Esophagus mucosa (tissue), 1 donor: ENCODE measurements around the gene FGR. TPM values are rescaled to one million over a fixed set of nuclear protein-coding genes. Genes with fewer than 3 reads are reported as not detected.
"Not testable (repeated sequence)": the region's sequence is repeated elsewhere in the genome, so short reads cannot be mapped to it uniquely, and the experiment has no call there.

ENCODE experiments used
- ATAC-seq: fragments of 200-7000 bp; cut with Tn5 transposase; one replicate; pipeline ENCODE4 v1.9.1; 2020
- total RNA-seq: library from RNA; stranded (reverse); gene quantifications from one replicate; pipeline ENCODE4 v1.2.4, GENCODE V29; 2023
- donor health status: DM: yes; HTN: yes; CAD: no.

The FGR gene
- total RNA-seq, 1 donor from 2014 or later: 1.3 TPM

- ATAC-seq: peak; percentile 79
Measured at GRCh38 chr1:27659497-27660299, 24.7 kb upstream of the FGR start.

- peak; percentile 39 for ATAC-seq
Measured at GRCh38 chr1:27658951-27659496, 24.0 kb upstream of the FGR start.

DNA sequence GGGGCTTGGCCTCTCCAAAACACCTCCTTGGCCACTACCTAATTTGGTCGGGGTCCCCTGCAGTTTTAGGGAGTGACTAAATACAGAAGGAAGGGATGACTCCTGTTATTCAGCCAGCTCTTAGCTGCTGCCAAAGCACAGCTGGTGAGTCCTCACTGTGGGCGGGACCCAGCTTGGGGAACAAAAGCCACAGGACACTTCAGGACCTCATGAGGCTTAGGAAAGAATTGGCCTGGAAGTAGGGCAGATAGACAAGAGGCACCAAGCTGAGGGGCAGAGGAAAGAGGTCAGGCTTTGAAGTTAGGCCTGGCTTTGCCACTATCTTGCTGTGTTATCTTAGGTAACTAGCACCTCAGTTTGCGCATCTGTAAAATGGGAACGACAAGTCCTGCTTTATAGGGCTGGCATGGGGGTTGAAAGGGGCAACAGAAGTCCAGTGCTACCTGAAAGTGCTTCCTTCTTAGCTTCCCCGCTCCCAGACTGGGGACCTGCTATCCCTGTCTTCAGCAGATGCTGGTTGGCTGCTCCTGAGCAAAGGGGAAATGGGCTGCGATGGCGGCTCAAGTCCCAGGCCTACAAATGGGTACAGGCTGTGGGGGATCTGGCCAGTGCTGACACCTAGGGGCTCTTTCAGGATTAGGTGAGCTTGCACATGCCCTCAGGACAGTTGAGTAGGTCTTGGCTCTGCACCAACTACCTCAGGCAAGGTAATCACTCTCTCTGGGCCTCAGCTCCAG, 21.3 kb upstream of the FGR start:
- peak; percentile 46 for ATAC-seq

DNA sequence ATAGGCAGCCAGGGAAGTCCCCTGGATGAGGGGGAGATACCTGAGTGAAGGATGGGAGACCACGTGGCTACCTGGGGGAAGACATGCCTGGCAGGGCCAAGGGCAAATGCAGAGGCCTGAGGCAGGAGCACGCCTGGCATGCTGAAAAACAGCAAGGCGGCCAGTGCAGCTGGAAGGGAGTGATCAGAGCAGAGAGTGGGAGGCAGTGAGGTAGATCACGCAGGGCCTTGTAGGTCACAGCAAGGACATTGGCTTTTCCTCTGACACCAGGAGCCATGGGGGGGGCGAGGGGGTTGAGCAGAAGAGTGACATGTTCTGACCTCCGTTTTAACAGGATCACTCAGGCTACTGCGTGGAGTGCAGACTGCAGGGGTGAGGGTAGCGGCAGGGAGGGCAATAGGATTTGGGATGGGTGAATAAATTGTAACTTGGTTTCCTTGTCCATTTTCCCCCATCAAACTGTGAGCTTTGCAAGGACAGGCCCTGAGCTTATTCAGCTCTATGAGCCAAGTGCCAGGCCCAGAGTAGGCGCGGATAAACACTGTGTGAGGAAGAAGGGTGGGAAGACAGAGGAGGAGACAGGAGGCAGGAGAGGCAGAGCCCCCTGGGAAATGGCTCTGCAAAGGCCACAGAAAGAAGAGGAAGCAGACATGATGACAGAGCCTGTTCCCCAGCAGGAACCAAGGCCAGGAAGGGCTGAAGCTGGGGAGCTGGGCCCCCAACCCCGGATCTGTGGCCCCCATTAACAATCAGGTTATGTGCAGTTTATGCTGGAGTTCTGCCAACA, 20.4 kb upstream of the FGR start:
- ATAC-seq: no peak

DNA sequence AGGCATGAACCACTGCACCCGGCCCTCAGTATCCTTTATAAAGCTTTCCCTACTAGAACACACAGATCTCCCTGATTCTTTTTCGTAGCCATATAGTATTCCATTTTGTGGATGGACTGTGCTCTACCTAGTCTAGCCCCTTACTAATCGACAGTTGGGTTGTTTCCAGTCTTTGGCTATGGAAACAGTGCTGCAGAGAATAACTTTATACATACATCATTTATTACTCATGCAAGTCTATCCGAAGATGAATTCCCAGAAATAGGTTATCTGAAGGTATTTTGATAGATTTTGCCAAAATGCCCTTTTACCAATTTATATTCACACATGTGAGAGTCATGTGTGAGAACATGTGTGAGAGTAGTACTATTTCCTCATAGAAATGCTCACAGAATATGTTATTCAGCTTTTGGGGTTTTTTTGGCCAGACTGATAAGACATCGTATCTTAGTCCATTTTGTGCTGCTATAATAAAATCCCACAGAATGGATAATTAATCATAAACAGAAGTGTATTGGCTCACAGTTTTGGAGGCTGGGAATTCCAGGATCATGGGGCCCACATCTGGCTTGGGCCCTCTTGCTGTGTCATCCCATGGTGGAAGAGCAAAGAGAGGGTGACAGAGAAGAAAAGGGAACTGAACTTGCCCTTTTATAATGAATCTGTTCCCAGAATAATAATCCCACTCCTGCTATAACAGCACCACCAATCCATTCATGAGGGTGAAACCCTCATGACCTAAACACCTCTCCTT, 17.3 kb upstream of the FGR start:
- no peak for ATAC-seq

GRCh38 chr1:27650539-27651175, 15.7 kb upstream of the FGR start:
- no peak for ATAC-seq

DNA sequence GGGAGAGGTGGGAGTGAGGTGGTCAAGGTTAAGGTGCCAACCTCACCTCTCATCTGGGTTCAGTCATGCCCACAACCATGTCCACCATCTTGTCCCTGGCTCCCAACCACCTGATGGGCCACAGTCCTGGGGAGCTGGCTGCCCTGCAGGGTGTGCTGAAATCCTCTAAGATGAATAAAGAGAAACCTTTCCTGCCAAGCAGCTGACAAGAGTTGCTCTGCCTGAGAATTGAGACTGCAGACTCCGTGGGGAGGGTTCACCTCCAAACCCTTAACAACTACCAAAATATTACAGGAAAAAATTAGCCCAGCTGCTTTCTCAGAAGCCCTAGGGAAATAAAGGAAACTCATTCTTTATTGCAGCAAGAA, 15.2 kb upstream of the FGR start:
- no peak for ATAC-seq

GRCh38 chr1:27649306-27649635, 14.3 kb upstream of the FGR start:
- no peak for ATAC-seq

GRCh38 chr1:27648602-27649305, 13.8 kb upstream of the FGR start:
- ATAC-seq: no peak

DNA sequence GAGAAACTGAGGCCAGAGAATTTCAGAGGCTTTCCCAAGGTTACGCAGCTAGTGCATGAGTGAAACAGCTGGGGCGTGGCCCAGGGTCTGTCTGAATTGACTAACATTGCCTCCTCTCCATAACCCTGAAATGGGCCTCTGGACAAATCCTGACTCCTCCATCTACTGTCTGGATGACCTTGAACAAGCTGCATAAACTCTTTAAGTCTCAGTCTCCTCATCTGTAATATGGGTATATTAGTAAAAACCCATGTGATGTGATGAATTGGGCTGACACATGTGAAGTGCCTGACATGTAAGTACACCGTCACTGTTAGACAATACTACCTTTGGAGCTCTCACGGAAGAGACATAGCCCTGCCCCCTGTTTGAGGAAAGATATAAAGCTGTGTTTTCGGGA, 12.3 kb upstream of the FGR start:
- ATAC-seq: no peak

- ATAC-seq: peak; percentile 68
Measured at GRCh38 chr1:27646676-27647075, 11.7 kb upstream of the FGR start.

DNA sequence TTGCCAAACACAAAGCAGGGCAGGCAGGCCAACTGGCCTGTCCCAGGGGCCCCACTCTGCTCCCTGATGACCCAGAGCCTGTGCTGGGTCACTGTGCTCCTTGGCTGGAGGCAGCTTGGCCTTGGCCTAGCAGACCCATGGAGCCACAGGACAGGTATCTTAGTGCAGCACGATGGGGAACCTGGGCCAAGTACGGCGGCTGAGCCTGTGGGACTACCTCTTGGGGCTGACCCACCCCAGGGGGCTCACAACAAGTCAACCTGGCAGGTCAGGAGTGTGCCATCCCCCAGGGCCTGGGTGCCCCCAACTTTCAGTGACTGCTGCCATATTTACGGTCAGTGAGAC, 10.1 kb upstream of the FGR start:
- no peak for ATAC-seq

DNA sequence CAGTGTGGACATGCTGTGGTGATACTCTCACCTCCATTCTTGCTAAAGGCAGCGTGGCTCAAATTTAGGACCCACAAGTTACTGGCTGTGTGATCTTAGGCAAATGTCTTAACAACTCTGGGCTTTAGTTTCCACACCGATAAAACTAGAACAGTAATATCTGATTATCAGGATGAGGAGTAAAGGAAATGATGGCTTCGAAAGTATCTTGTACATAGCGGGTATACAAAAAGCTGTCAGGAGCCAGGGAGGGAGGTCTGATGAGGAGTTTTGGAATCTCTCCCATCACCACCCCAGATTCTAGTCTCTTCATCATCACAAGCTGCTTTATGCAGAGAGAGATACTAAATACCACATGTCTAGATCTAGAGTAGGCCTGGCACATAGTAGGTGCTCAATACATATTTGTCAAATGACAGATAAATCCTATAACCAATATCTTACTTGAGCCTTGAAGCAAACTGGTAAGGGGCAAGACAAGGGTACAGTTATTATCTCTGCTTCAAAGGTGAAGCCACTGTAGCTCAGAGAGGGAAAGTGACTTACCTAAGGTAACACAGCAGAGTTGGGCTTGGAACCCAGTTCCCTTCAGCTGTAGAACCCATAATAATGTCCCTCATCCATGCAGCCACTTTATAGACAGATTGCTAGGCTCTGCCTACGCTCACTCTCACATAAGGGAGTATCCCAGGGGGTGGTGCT, 9.5 kb upstream of the FGR start:
- no peak for ATAC-seq

DNA sequence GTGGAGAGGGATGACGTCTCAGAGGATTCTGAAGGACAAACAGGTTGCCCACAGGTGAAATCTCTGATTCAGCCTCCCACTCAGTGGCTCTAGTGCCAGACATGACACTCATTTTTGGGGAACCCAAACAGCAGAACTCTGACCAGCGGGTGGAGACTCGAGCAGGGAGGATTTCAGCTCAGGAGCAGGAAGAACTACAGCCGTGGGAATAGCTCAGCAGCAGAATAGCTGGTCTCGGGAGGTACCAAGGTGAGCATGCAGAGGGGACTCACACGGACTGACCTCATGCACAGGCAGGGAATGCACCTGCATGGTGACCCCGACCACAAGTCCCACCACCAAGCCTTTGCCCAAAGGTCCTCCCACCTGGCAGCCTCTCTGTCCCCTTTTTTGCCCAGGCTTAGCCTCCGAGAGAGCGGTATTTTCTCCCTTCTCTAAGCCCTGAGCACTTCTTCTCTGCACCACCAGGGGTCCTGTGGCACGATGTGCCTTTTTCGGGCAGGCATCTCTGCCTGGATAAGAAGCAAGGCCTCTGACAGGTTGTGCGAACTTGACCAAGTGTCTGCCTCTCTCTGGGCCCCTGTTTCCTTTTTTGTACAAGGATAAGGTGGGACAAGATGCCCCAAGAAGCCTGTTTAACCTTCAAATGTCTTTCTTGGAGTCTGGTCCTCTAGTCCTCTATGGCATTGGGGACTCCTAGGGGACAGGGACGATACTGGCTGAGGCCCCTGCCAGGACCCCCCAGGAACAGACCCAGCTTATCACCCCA, 8.8 kb upstream of the FGR start:
- ATAC-seq: peak; percentile 64

DNA sequence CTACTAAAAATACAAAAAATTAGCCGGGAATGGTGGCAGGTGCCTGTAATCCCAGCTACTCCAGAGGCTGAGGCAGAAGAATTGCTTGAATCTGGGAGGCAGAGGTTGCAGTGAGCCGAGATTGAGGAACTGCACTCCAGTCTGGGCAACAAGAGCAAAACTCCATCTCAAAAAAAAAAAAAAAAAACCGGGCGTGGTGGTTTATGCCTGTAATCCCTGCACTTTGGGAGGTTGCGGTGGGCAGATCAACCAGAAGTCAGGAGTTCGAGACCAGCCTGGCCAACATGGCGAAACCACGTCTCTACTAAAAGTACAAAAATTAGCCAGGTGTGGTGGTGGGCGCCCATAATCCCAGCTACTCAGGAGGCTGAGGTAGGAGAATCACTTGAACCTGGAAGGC, 5.5 kb upstream of the FGR start:
- not testable (repeated sequence) for ATAC-seq

- ATAC-seq: no peak
Measured at GRCh38 chr1:27638805-27639204, 3.8 kb upstream of the FGR start.

DNA sequence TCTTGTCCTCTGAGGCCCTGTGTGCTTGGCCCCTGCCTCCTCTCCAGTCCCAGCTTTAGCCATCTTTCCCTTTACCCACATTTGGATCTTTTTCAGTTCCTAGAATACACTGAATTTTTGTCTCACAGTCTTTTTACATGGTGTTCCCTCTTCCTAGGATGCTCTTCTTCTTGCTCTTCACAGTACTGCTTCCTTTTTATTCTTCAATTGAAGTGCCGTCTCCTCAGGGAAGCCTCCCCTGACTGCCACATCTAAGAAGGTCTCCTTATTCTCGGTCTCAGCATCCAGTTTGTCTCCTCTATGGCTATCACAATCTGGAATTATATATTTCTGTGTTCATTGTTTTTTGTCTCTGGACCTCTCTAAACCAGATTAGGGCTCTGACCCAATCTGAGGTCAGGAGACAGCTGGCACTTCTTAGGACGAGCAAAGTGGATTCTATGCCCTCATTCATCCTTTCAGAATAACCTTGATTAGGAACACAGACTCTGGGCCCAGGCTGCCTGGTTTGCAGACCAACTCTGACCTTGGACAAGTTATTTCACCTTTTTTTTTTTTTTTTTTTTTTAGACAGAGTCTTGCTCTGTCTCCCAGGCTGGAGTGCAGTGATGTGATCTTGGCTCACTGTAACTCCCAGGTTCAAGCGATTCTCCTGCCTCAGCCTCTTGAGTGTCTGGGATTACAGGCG, 3.2 kb upstream of the FGR start:
- ATAC-seq: no peak

DNA sequence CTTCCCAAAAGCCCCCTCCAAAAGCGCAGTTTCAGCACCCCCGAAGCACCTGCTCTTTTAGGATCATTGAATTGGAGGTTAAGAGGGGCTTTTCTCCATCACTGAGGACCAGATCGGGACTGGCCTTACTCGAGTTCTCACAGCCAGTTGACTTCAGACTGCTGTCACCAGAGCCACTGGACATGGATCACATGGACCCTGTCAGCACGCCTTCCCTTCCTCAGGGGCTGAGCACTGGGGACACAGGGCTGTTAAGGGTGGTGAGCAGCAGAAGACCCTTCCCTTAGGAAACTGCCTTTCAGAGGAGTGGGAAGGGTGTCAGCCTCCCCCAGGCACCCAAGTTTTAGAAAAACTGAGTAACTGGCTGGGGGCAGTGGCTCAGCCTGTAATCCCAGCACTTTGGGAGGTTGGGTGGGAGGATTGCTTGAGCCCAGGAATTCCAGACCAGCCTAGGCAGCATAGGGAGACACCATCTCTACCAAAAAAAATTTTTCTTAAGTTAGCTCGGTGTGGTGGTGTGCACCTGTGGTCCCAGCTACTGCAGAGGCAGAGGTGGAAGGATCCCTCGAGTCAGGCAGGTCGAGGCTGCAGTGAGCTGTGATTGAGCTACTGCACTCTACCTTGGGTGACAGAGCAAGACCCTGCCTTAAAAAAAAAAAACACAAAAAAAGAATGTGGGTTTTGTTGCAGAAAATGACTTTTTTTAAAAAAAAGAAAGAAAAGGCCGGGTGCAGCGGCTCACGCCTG, 584 bp upstream of the FGR start:
- ATAC-seq: no peak
